SK-N-SH (cell line): ENCODE data around the gene WDR93. TPM values are rescaled to one million over a fixed set of nuclear protein-coding genes. Genes with fewer than 3 reads are reported as not detected.

ENCODE experiments used
- CTCF ChIA-PET: fragments of 300-600, 350-600 bp; formaldehyde crosslinking; extraction: SDS; loops from one replicate; lab custom pipeline; 2021; lab: Yijun Ruan, JAX
- POLR2A ChIA-PET: fragments of 350-600 bp; sonication (Branson Sonifier 250); formaldehyde crosslinking; extraction: SDS; loops from one replicate; lab custom pipeline; 2020; ENCODE audit warnings: antibody characterized with exemption, inconsistent platforms; lab: Yijun Ruan, JAX
- DNase-seq: peaks from one replicate; pipeline ENCODE4 v3.0.0; 2012
- H2AFZ ChIP-seq: fragments of 200-600 bp; sonication (generic); 2 replicates; pipeline ENCODE4 v1.8.1; 2016; ENCODE audit warnings: antibody characterized with exemption, mild to moderate bottlenecking, low read depth
- H3F3A ChIP-seq: fragments of 200-600 bp; sonication (generic); replicated peaks from 2 replicates; pipeline ENCODE3; 2016; ENCODE audit warnings: antibody characterized with exemption, mild to moderate bottlenecking; ENCODE audit not compliant: insufficient read depth
- H3K27ac ChIP-seq, 2 experiments: fragments of 200-500 bp in 1 of 2; fragments of 200-600 bp in 1 of 2; sonication (Bioruptor generic) in 1 of 2; sonication (generic), shearing (Covaris generic) in 1 of 2; 2 replicates each; pipeline versions ENCODE4 v1.5.1 to v1.6.1; 2014 to 2016; ENCODE audit warnings: low read depth in 2 of 2, inconsistent platforms in 1 of 2, low read length in 1 of 2, mild to moderate bottlenecking in 1 of 2, mixed read lengths in 1 of 2
- H3K27me3 ChIP-seq: fragments of 200-600 bp; sonication (generic), shearing (Covaris generic); 2 replicates; pipeline ENCODE4 v1.6.1; 2016; ENCODE audit warnings: mixed run types; ENCODE audit not compliant: insufficient read depth
- H3K36me3 ChIP-seq, 2 experiments: fragments of 200-500 bp in 1 of 2; fragments of 200-600 bp in 1 of 2; sonication (Bioruptor generic) in 1 of 2; sonication (generic) in 1 of 2; replicated peaks in 1 of 2; 2 replicates each; pipeline versions ENCODE3 to v1.5.1; 2014 to 2016; ENCODE audit warnings: low read length in 1 of 2, mild to moderate bottlenecking in 1 of 2; ENCODE audit not compliant: insufficient read depth in 2 of 2, control insufficient read depth in 1 of 2
- H3K4me1 ChIP-seq, 2 experiments: fragments of 200-500 bp in 1 of 2; fragments of 200-600 bp in 1 of 2; sonication (Bioruptor generic) in 1 of 2; sonication (generic), shearing (Covaris generic) in 1 of 2; 2 replicates each; pipeline versions ENCODE4 v1.5.1 to v1.6.1; 2014 to 2016; ENCODE audit warnings: low read depth in 1 of 2, low read length in 1 of 2, mixed run types in 1 of 2; ENCODE audit not compliant: insufficient read depth in 2 of 2, control insufficient read depth in 1 of 2
- H3K4me2 ChIP-seq: fragments of 200-600 bp; sonication (generic), shearing (Covaris generic); 2 replicates; pipeline ENCODE4 v1.6.1; 2017; ENCODE audit warnings: mixed run types
- H3K4me3 ChIP-seq, 2 experiments: fragments of 200-500 bp in 1 of 2; fragments of 200-600 bp in 1 of 2; sonication (Bioruptor generic) in 1 of 2; sonication (generic), shearing (Covaris generic) in 1 of 2; 2 replicates each; pipeline versions ENCODE4 v1.5.1 to v1.8.1; 2014 to 2016; ENCODE audit warnings: low read depth in 2 of 2, inconsistent platforms in 1 of 2, low read length in 1 of 2, mild to moderate bottlenecking in 1 of 2, mixed read lengths in 1 of 2, moderate library complexity in 1 of 2
- H3K79me2 ChIP-seq: fragments of 200-600 bp; sonication (generic); 2 replicates; pipeline ENCODE4 v1.8.1; 2017; ENCODE audit warnings: mild to moderate bottlenecking; ENCODE audit not compliant: insufficient read depth
- H3K9ac ChIP-seq: fragments of 200-600 bp; sonication (generic); 2 replicates; pipeline ENCODE4 v1.6.1; 2017; ENCODE audit warnings: mixed run types
- H3K9me2 ChIP-seq: fragments of 200-600 bp; sonication (generic); 2 replicates; pipeline ENCODE4 v1.6.1; 2017; ENCODE audit warnings: mixed run types
- H3K9me3 ChIP-seq: fragments of 200-600 bp; sonication (generic); 2 replicates; pipeline ENCODE4 v1.6.1; 2017; ENCODE audit warnings: mixed run types, mild to moderate bottlenecking, moderate library complexity
- H4K20me1 ChIP-seq: fragments of 200-600 bp; sonication (generic); 2 replicates; pipeline ENCODE4 v1.6.1; 2017; ENCODE audit warnings: mild to moderate bottlenecking, mixed run types; ENCODE audit not compliant: insufficient read depth
- CTCF ChIP-seq: fragments of 200-600 bp; sonication (generic); IDR thresholded peaks from 2 replicates; pipeline ENCODE4 v1.6.1; 2017; ENCODE audit warnings: antibody characterized with exemption, mild to moderate bottlenecking, moderate library complexity
- FOXJ3 ChIP-seq: sonication (generic); formaldehyde crosslinking; IDR thresholded peaks from 2 replicates; pipeline ENCODE4 v1.5.1; 2020; ENCODE audit warnings: mild to moderate bottlenecking, missing genetic modification reagents
- FOXM1 ChIP-seq: IDR thresholded peaks from 2 replicates; pipeline ENCODE4 v1.4.0; 2012; ENCODE audit warnings: low read depth, mild to moderate bottlenecking
- NRF1 ChIP-seq: IDR thresholded peaks from 2 replicates; pipeline ENCODE4 v1.6.1; 2012; ENCODE audit warnings: low read depth, mild to moderate bottlenecking, low read length
- PBX3 ChIP-seq: IDR thresholded peaks from 2 replicates; pipeline ENCODE4; 2012
- RXRA ChIP-seq: IDR thresholded peaks from 2 replicates; pipeline ENCODE4 v1.4.0; 2012; ENCODE audit warnings: low read depth, mild to moderate bottlenecking, borderline replicate concordance
- TAF1 ChIP-seq: IDR thresholded peaks from 2 replicates; pipeline ENCODE4 v1.6.1; 2012; ENCODE audit warnings: low read depth, mild to moderate bottlenecking, low read length, moderate library complexity, borderline replicate concordance
- TCF12 ChIP-seq: IDR thresholded peaks from 2 replicates; pipeline ENCODE4 v1.4.0; 2012
- USF2 ChIP-seq: fragments of 150-350 bp; IDR thresholded peaks from 2 replicates; pipeline ENCODE4 v1.6.1; 2017; ENCODE audit warnings: antibody characterized with exemption, low read length, low read depth, borderline replicate concordance
- ZBTB33 ChIP-seq: IDR thresholded peaks from 2 replicates; pipeline ENCODE4 v1.4.0; 2012; ENCODE audit warnings: low read depth, borderline replicate concordance
- WGBS: methylation state at CpG from one replicate; pipeline ENCODE4 v1.1.6; 2017; ENCODE audit warnings: low lambda C conversion rate; 5-methylcytosine and 5-hydroxymethylcytosine counted together
- polyA plus RNA-seq, 3 experiments: library from polyadenylated mRNA; depleted of rRNA; stranded (reverse); fragments of >200 nt; gene quantifications; 2 replicates each; pipeline ENCODE4 v1.2.3, GENCODE V29; 2012

Gene WDR93
- polyA plus RNA-seq, 1 of the 3 experiments (the other 2 are of a cell fraction): 0.35 TPM

- no peak for TF ChIP-seq ZBTB33
- TF ChIP-seq, all 33 proteins: peak for 0
Measured at GRCh38 chr15:89723031-89723430, 32.4 kb downstream of the WDR93 start (continued).

GRCh38 chr15:89724621-89725020 lies 34.0 kb downstream of the WDR93 start:
- Histone ChIP-seq H2AFZ (no peak overlapping the region), H3K79me2 (no peaks in the 10 kb centered on the region), H4K20me1 (no peaks in the 10 kb centered on the region), H3K4me3 (no peak overlapping the region), H3K36me3 (no peaks in the 10 kb centered on the region), H3F3A (no peaks in the 10 kb centered on the region), H3K9me3 (peaks cover 10% of the 10 kb centered on the region; the same call in 1 of the 2 replicates), H3K9me2 (no peaks in the 10 kb centered on the region), H3K27me3 (peaks cover 7% of the 10 kb centered on the region; the same call in 1 of the 2 replicates), H3K27ac (no peak overlapping the region), H3K4me2 (no peak overlapping the region), H3K4me1 (no peaks in the 10 kb centered on the region), H3K9ac (no peak overlapping the region)
- POLR2A ChIA-PET: no interaction called here
- no peak for TF ChIP-seq RXRA
- no peak for TF ChIP-seq TCF12
- TF ChIP-seq ZBTB33: no peak
- TF ChIP-seq TAF1: no peak
- no peak for TF ChIP-seq NRF1
- no peak for TF ChIP-seq USF2
- no peak for TF ChIP-seq CTCF
- no peak for TF ChIP-seq PBX3
- no peak for TF ChIP-seq FOXM1
- no peak for TF ChIP-seq FOXJ3 (CRISPR knock-in tag)
- CTCF ChIA-PET: interaction anchor here (0.6 kb wide), 1 partner anchor 26 kb away, joined by 3 read pairs; no protein-coding TSS in a partner anchor
- 69% methylated on average over 1 of the region's 1 CpG for WGBS
- DNase-seq: no peak
